Right cardiac atrium (tissue), 5 donors: ENCODE measurements around the gene PLA2R1. TPM values are rescaled to one million over a fixed set of nuclear protein-coding genes. Genes with fewer than 3 reads are reported as not detected.

Experiments used
- ATAC-seq, 2 donors: fragments of 200-7000 bp; cut with Tn5 transposase; one replicate each; pipeline versions ENCODE4 v1.8.0 to v1.9.1; 2020; ENCODE audit warnings: moderate library complexity in 2 of 2, mild to moderate bottlenecking in 1 of 2
- DNase-seq, 3 donors: peaks; one replicate each; pipeline ENCODE4 v3.0.0-alpha.2; 2020
- H3K27ac ChIP-seq: one replicate; pipeline ENCODE4 v1.5.1; 2013; ENCODE audit warnings: mild to moderate bottlenecking, low read length, control low read depth, moderate library complexity
- H3K27me3 ChIP-seq: one replicate; pipeline ENCODE4 v1.6.1; 2013; ENCODE audit not compliant: control insufficient read depth, insufficient read depth
- H3K4me1 ChIP-seq: one replicate; pipeline ENCODE4 v1.6.1; 2013; ENCODE audit warnings: low read length; ENCODE audit not compliant: control insufficient read depth, insufficient read depth
- H3K4me3 ChIP-seq: one replicate; pipeline ENCODE4 v1.5.1; 2013; ENCODE audit warnings: low read length, control low read depth
- H3K9me3 ChIP-seq: one replicate; pipeline ENCODE4 v1.6.1; 2013; ENCODE audit warnings: low read length; ENCODE audit not compliant: control insufficient read depth
- WGBS: extraction: QIAGEN DNeasy Blood & Tissue Kit; methylation state at CpG from one replicate; pipeline ENCODE4 v1.1.7; 2013; 5-methylcytosine and 5-hydroxymethylcytosine counted together
- intact Hi-C, 4 donors: fragments of 100-400 bp; cut with DNase I; formaldehyde crosslinking; loops; one replicate each; pipeline versions ENCODE4 v1.11.0 to v1.14.0; 2022 to 2023
- polyA plus RNA-seq: library from polyadenylated mRNA; stranded (reverse); fragments of 200-250 nt; gene quantifications from one replicate; pipeline ENCODE4 v1.2.3, GENCODE V29; 2013
- total RNA-seq, 4 donors: library from RNA; stranded (reverse); fragmentation: NEBNext Ultra II Directional; extraction: Animal tissue kit (Norgen Biotek cat#: 25700); gene quantifications; one replicate each; pipeline ENCODE4 v1.2.1, GENCODE V29; 2021
- donor health status: healthy with polysubstance abuse.
- donor health status: DM: no; HTN: yes; CAD: no.
- donor health status: DM: no; HTN: no; CAD: no.
- donor health status: DM: no; HTN: yes; CAD: no; lungs with severe emphysema.
- donor health status: DM: yes; HTN: yes; CAD: no.

Gene PLA2R1
- total and polyA plus RNA-seq, 5 donors = 1.8 to 5.9 (median 4.7) TPM

GRCh38 chr2:159961037-159961436 lies 101.4 kb downstream of the PLA2R1 start:
- no peak for DNase-seq
- no peaks in the 10 kb centered on the region for H3K9me3 ChIP-seq
- no peaks in the 10 kb centered on the region for H3K27me3 ChIP-seq
- H3K27ac ChIP-seq = no peak overlapping the region
- 76% methylated on average over 2 of the region's 2 CpGs for WGBS
- intact Hi-C loops = no loop called here
- peaks cover 4% of the 10 kb centered on the region for H3K4me1 ChIP-seq
- H3K4me3 ChIP-seq = no peak overlapping the region
- no peak for ATAC-seq

- H3K27ac ChIP-seq = no peak overlapping the region
- no peak for DNase-seq
- ATAC-seq = peak in 1 of 2 donors; percentile 56
- intact Hi-C loops = no loop called here
- WGBS = 65% methylated on average over 2 of the region's 2 CpGs
- H3K27me3 ChIP-seq = no peaks in the 10 kb centered on the region
- H3K4me1 ChIP-seq = peaks cover 4% of the 10 kb centered on the region
- no peak overlapping the region for H3K4me3 ChIP-seq
- H3K9me3 ChIP-seq = no peaks in the 10 kb centered on the region
Measured at GRCh38 chr2:159960414-159960813, 102.0 kb downstream of the PLA2R1 start.

- 35% methylated on average over 3 of the region's 3 CpGs for WGBS
- Histone ChIP-seq H3K27me3 (no peaks in the 10 kb centered on the region), H3K4me1 (peaks cover 4% of the 10 kb centered on the region), H3K4me3 (no peak overlapping the region), H3K9me3 (no peaks in the 10 kb centered on the region), H3K27ac (no peak overlapping the region)
- intact Hi-C loops = no loop called here
- DNase-seq (no peak), ATAC-seq (no peak)
Measured at GRCh38 chr2:159959136-159959535, 103.3 kb downstream of the PLA2R1 start.

GRCh38 chr2:159953136-159953823 lies 109.1 kb downstream of the PLA2R1 start:
- DNase-seq (no peak), ATAC-seq (no peak)
- Histone ChIP-seq H3K27me3 (no peaks in the 10 kb centered on the region), H3K9me3 (no peaks in the 10 kb centered on the region), H3K4me3 (no peak overlapping the region), H3K4me1 (no peaks in the 10 kb centered on the region), H3K27ac (no peak overlapping the region)
- intact Hi-C loops = no loop called here
- WGBS = 66% methylated on average over 2 of the region's 2 CpGs

GRCh38 chr2:159946326-159946999 lies 116.0 kb downstream of the PLA2R1 start:
- no peak for DNase-seq
- WGBS = 29% methylated on average over 1 of the region's 1 CpG
- Histone ChIP-seq H3K4me1 (no peaks in the 10 kb centered on the region), H3K27me3 (no peaks in the 10 kb centered on the region), H3K4me3 (no peak overlapping the region), H3K27ac (no peak overlapping the region), H3K9me3 (no peaks in the 10 kb centered on the region)
- ATAC-seq = peak; percentile 35 to 72
- intact Hi-C loops = no loop called here

- 95% methylated on average over 2 of the region's 2 CpGs for WGBS
- no peak for ATAC-seq
- intact Hi-C loops = no loop called here
Measured at GRCh38 chr2:159944874-159945273, 117.5 kb downstream of the PLA2R1 start.

GRCh38 chr2:159942146-159942545 lies 120.3 kb downstream of the PLA2R1 start:
- Histone ChIP-seq H3K4me3 (no peak overlapping the region), H3K9me3 (no peaks in the 10 kb centered on the region), H3K4me1 (peaks cover 2% of the 10 kb centered on the region), H3K27me3 (no peaks in the 10 kb centered on the region), H3K27ac (no peak overlapping the region)
- DNase-seq (no peak), ATAC-seq (no peak)
- intact Hi-C loops = no loop called here
- 48% methylated on average over 1 of the region's 1 CpG for WGBS

More at GRCh38 chr2:159944874-159945273, 117.5 kb downstream of the PLA2R1 start:
- no peak overlapping the region for H3K27ac ChIP-seq
- no peaks in the 10 kb centered on the region for H3K27me3 ChIP-seq
- no peaks in the 10 kb centered on the region for H3K4me1 ChIP-seq
- no peak for DNase-seq
- no peak overlapping the region for H3K4me3 ChIP-seq
- no peaks in the 10 kb centered on the region for H3K9me3 ChIP-seq

GRCh38 chr2:159941729-159942128 lies 120.7 kb downstream of the PLA2R1 start:
- ATAC-seq (no peak), DNase-seq (no peak)
- WGBS = 73% methylated on average over 5 of the region's 5 CpGs
- Histone ChIP-seq H3K4me3 (no peak overlapping the region), H3K9me3 (no peaks in the 10 kb centered on the region), H3K4me1 (peaks cover 2% of the 10 kb centered on the region), H3K27me3 (no peaks in the 10 kb centered on the region), H3K27ac (no peak overlapping the region)
- intact Hi-C loops = no loop called here

GRCh38 chr2:159939946-159940345 lies 122.5 kb downstream of the PLA2R1 start:
- peaks cover 2% of the 10 kb centered on the region for H3K4me1 ChIP-seq
- intact Hi-C loops = no loop called here
- ATAC-seq (no peak), DNase-seq (no peak)
- H3K9me3 ChIP-seq = no peaks in the 10 kb centered on the region
- no peaks in the 10 kb centered on the region for H3K27me3 ChIP-seq
- H3K27ac ChIP-seq = no peak overlapping the region
- no peak overlapping the region for H3K4me3 ChIP-seq

GRCh38 chr2:159938395-159938794 lies 124.0 kb downstream of the PLA2R1 start:
- DNase-seq (peak in 2 of 3 donors; percentile 46 to 61), ATAC-seq (peak; percentile 64 to 89)
- Histone ChIP-seq H3K27ac (peak overlapping the region; percentile 2), H3K4me1 (peaks cover 6% of the 10 kb centered on the region), H3K4me3 (no peak overlapping the region), H3K9me3 (no peaks in the 10 kb centered on the region), H3K27me3 (no peaks in the 10 kb centered on the region)
- intact Hi-C loops = no loop called here
- 56% methylated on average over 3 of the region's 3 CpGs for WGBS

- peaks cover 6% of the 10 kb centered on the region for H3K4me1 ChIP-seq
- intact Hi-C loops = no loop called here
- WGBS = 82% methylated on average over 4 of the region's 4 CpGs
- no peak overlapping the region for H3K4me3 ChIP-seq
- ATAC-seq (no peak), DNase-seq (no peak)
- H3K27ac ChIP-seq = no peak overlapping the region
- H3K27me3 ChIP-seq = no peaks in the 10 kb centered on the region
- no peaks in the 10 kb centered on the region for H3K9me3 ChIP-seq
Measured at GRCh38 chr2:159936471-159936870, 125.9 kb downstream of the PLA2R1 start.
